GM12878 (cell line): ENCODE results near the gene CNGA1. TPM values are rescaled to one million over a fixed set of nuclear protein-coding genes. Genes with fewer than 3 reads are reported as not detected.

Source experiments
- ATAC-seq: fragments of 200-7000 bp; cut with Tn5 transposase; 3 replicates; pipeline ENCODE4 v1.9.1; 2020; ENCODE audit warnings: mild to moderate bottlenecking, moderate library complexity
- BruUV-seq: library from RNA; stranded (reverse); fragments of 400-500 nt; replicated peaks from 2 replicates; lab custom pipeline; 2021; lab: Mats Ljungman, UMichigan
- CTCF ChIA-PET: fragments of 300-600 bp; sonication (Branson Sonifier 250); formaldehyde crosslinking; extraction: SDS; loops from one replicate; lab custom pipeline; 2021; ENCODE audit warnings: inconsistent platforms; lab: Yijun Ruan, JAX
- POLR2A ChIA-PET: fragments of 350-600 bp; formaldehyde crosslinking; extraction: SDS; loops from one replicate; lab custom pipeline; 2021; ENCODE audit warnings: inconsistent platforms; lab: Charles Lee
- RAD21 ChIA-PET: fragments of 300-600 bp; sonication (Branson Sonifier 250); formaldehyde crosslinking; loops from one replicate; lab custom pipeline; 2023; ENCODE audit warnings: antibody characterized with exemption; ENCODE audit not compliant: unreplicated experiment; lab: Charles Lee
- SMC1A ChIA-PET: fragments of 300-600 bp; sonication (Branson Sonifier 250); formaldehyde crosslinking; loops from one replicate; lab custom pipeline; 2023; ENCODE audit not compliant: unreplicated experiment, uncharacterized antibody; lab: Charles Lee
- DNase-seq: peaks from one replicate; pipeline ENCODE4 v3.0.0-alpha.2; 2011; ENCODE audit warnings: low read depth, low spot score
- FAIRE-seq: peaks from 3 replicates; lab custom pipeline; 2011; peaks lifted over from hg19 to GRCh38; lab: Jason Lieb, UNC
- H2AFZ ChIP-seq: 2 replicates; pipeline ENCODE4 v1.6.0; 2011; ENCODE audit warnings: low read depth, low read length, control low read depth; ENCODE audit not compliant: control insufficient read depth
- H3K27ac ChIP-seq: 2 replicates; pipeline ENCODE4 v1.5.1; 2011; ENCODE audit warnings: control low read depth; ENCODE audit not compliant: control insufficient read depth, insufficient read depth
- H3K27me3 ChIP-seq, 2 experiments: replicated peaks in 1 of 2; 2 replicates each; pipeline versions ENCODE4 v1.6.0 to v1.6.1; 2011; ENCODE audit warnings: low read length in 1 of 2; ENCODE audit not compliant: control insufficient read depth in 2 of 2, insufficient read depth in 2 of 2
- H3K36me3 ChIP-seq, 2 experiments: 2 replicates each; pipeline ENCODE4 v1.5.1; 2011; ENCODE audit warnings: low read length in 1 of 2; ENCODE audit not compliant: control insufficient read depth in 2 of 2, insufficient read depth in 2 of 2
- H3K4me1 ChIP-seq: 2 replicates; pipeline ENCODE4 v1.6.1; 2011; ENCODE audit warnings: mild to moderate bottlenecking, low read length, moderate library complexity, mixed read lengths; ENCODE audit not compliant: control insufficient read depth, insufficient read depth
- H3K4me2 ChIP-seq: 2 replicates; pipeline ENCODE4 v1.6.0; 2011; ENCODE audit warnings: control low read depth; ENCODE audit not compliant: control insufficient read depth, insufficient read depth
- H3K4me3 ChIP-seq: fragments of 200-600 bp; sonication (generic); 2 replicates; pipeline ENCODE4 v1.5.1; 2016
- H3K79me2 ChIP-seq: 2 replicates; pipeline ENCODE4 v1.6.0; 2011; ENCODE audit warnings: low read length; ENCODE audit not compliant: control insufficient read depth, insufficient read depth
- H3K9ac ChIP-seq: 2 replicates; pipeline ENCODE4 v1.8.0; 2011; ENCODE audit warnings: low read length, control low read depth, mixed read lengths; ENCODE audit not compliant: control insufficient read depth, insufficient read depth
- H3K9me3 ChIP-seq: replicated peaks from 3 replicates; pipeline ENCODE4 v1.5.1; 2011; ENCODE audit warnings: mild to moderate bottlenecking, low read length; ENCODE audit not compliant: control insufficient read depth, insufficient read depth
- H4K20me1 ChIP-seq: 2 replicates; pipeline ENCODE4 v1.6.0; 2011; ENCODE audit not compliant: control insufficient read depth, insufficient read depth
- ASH2L ChIP-seq: fragments of 300-600, 200-600 bp; sonication (generic); IDR thresholded peaks from 2 replicates; pipeline ENCODE4 v1.6.1; 2017; ENCODE audit warnings: low read depth, mild to moderate bottlenecking, borderline replicate concordance
- CBFB ChIP-seq: IDR thresholded peaks from 2 replicates; pipeline ENCODE4 v1.6.1; 2016; ENCODE audit warnings: antibody characterized with exemption, low read depth
- CHD1 ChIP-seq: IDR thresholded peaks from 2 replicates; pipeline ENCODE4 v1.6.1; 2012; ENCODE audit warnings: low read depth, low read length, improper control_type of control experiment
- ETV6 ChIP-seq, 2 experiments: fragments of 450-650 bp in 1 of 2; IDR thresholded peaks in 1 of 2; conservative IDR thresholded peaks in 1 of 2; 2 replicates each; pipeline ENCODE4 v1.6.1; 2014; ENCODE audit warnings: antibody characterized with exemption in 1 of 2, borderline replicate concordance in 1 of 2, low read depth in 1 of 2, mild to moderate bottlenecking in 1 of 2, moderate library complexity in 1 of 2
- FOS ChIP-seq: IDR thresholded peaks from 3 replicates; pipeline ENCODE4 v1.6.1; 2011; ENCODE audit warnings: borderline replicate concordance; ENCODE audit not compliant: insufficient read length; ENCODE audit errors: extremely low read depth
- GATAD2B ChIP-seq: fragments of 450-650 bp; conservative IDR thresholded peaks from 2 replicates; pipeline ENCODE4 v1.6.1; 2017; ENCODE audit warnings: low read depth, mild to moderate bottlenecking, moderate library complexity
- MTA3 ChIP-seq: IDR thresholded peaks from 2 replicates; pipeline ENCODE4 v1.6.1; 2012; ENCODE audit warnings: low read length, inconsistent platforms, borderline replicate concordance
- NFXL1 ChIP-seq: fragments of 450-650 bp; IDR thresholded peaks from 2 replicates; pipeline ENCODE4 v1.6.1; 2017; ENCODE audit warnings: antibody characterized with exemption, mild to moderate bottlenecking, borderline replicate concordance
- PAX8 ChIP-seq: fragments of 450-650 bp; IDR thresholded peaks from 2 replicates; pipeline ENCODE4 v1.6.1; 2017; ENCODE audit warnings: mild to moderate bottlenecking, moderate library complexity
- POU2F2 ChIP-seq: IDR thresholded peaks from 3 replicates; pipeline ENCODE4 v1.6.1; 2011; ENCODE audit warnings: low read depth, mild to moderate bottlenecking, low read length, borderline replicate concordance
- RELA ChIP-seq: fragments of 450-650 bp; IDR thresholded peaks from 2 replicates; pipeline ENCODE4 v1.8.0; 2014; ENCODE audit warnings: borderline replicate concordance; ENCODE audit not compliant: partially characterized antibody
- SMAD5 ChIP-seq: IDR thresholded peaks from 2 replicates; pipeline ENCODE4 v1.6.1; 2016; ENCODE audit warnings: antibody characterized with exemption, low read depth
- SPI1 ChIP-seq: IDR thresholded peaks from 2 replicates; pipeline ENCODE4 v1.6.1; 2011; ENCODE audit warnings: low read depth, mild to moderate bottlenecking, low read length, moderate library complexity, borderline replicate concordance; ENCODE audit not compliant: insufficient read depth
- SREBF1 ChIP-seq: IDR thresholded peaks from 2 replicates; pipeline ENCODE4 v1.6.1; 2012; ENCODE audit warnings: mild to moderate bottlenecking, low read length
- STAT3 ChIP-seq: IDR thresholded peaks from 2 replicates; pipeline ENCODE4 v1.6.1; 2011; ENCODE audit warnings: low read depth, low read length, improper control_type of control experiment
- TAF1 ChIP-seq: IDR thresholded peaks from 2 replicates; pipeline ENCODE4 v1.6.1; 2011; ENCODE audit warnings: mild to moderate bottlenecking, low read depth, low read length, borderline replicate concordance
- YBX1 ChIP-seq: fragments of 450-650 bp; IDR thresholded peaks from 2 replicates; pipeline ENCODE4 v1.6.1; 2016; ENCODE audit warnings: antibody characterized with exemption
- ZBTB33 ChIP-seq: fragments of 450-650 bp; IDR thresholded peaks from 2 replicates; pipeline ENCODE4 v1.6.1; 2017; ENCODE audit warnings: mild to moderate bottlenecking
- WGBS: methylation state at CpG from one replicate; pipeline ENCODE4 v1.1.6; 2016; ENCODE audit warnings: low lambda C conversion rate; ENCODE audit not compliant: insufficient replicate concordance, insufficient coverage; ENCODE audit errors: missing lambda C conversion rate; 5-methylcytosine and 5-hydroxymethylcytosine counted together
- in situ Hi-C: fragments of 300-500 bp; cut with MboI; formaldehyde crosslinking; loops from 9 replicates; pipeline ENCODE4 v1.14.3; 2018; ENCODE audit warnings: mixed read lengths
- intact Hi-C: fragments of 100-400 bp; cut with micrococcal nuclease; formaldehyde crosslinking; loops from one replicate; pipeline ENCODE4 v1.14.2; 2022; ENCODE audit not compliant: unreplicated experiment
- polyA plus RNA-seq, 11 experiments: library from polyadenylated mRNA; depleted of rRNA in 4 of 11; unstranded in 6 of 11; stranded (reverse) in 5 of 11; fragments of >200 nt; fragmentation: Nextera tagmentation in 4 of 11; fragmentation: Illumina TruSeq in 1 of 11; extraction: Ambion mirVana in 4 of 11; extraction: Trizol in 1 of 11; gene quantifications; 1 replicate in 1 of 11; 2 replicates in 10 of 11; pipeline versions ENCODE4 v1.2.1 to v1.2.3, GENCODE V29; 2011 to 2016; ENCODE audit warnings: inconsistent platforms in 2 of 11, missing spikeins in 2 of 11, low read depth in 1 of 11
- total RNA-seq, 4 experiments: library from RNA; depleted of rRNA in 3 of 4; stranded (reverse); fragments of >200 nt in 3 of 4; fragmentation: Illumina TruSeq in 1 of 4; extraction: Trizol in 1 of 4; gene quantifications; 2 replicates each; pipeline versions ENCODE4 v1.2.1 to v1.2.3, GENCODE V29; 2013 to 2021
- TF ChIP-seq, protein P1 (sequence below): IDR thresholded peaks from 2 replicates; pipeline ENCODE4 v1.6.1; 2012; ENCODE audit warnings: low read depth, low read length, improper control_type of control experiment

CNGA1 gene
- total and polyA plus RNA-seq, 10 of the 15 experiments (the other 5 are each of a cell fraction or from before 2014, with no cell fraction given): 0.38 to 14.2 (median 5.1) TPM

GRCh38 chr4:48024522-48024921 is 8.0 kb upstream of the CNGA1 start:
- in situ Hi-C loops: no loop called here
- no TSS peak for BruUV-seq
- H3K4me3 ChIP-seq: no peak overlapping the region
- no peaks in the 10 kb centered on the region for H4K20me1 ChIP-seq
- ChIA-PET POLR2A (no interaction called here), SMC1A (interaction anchor here (1.0 to 1.4 kb wide), 5 partner anchors 10 to 84 kb away, joined by 3 to 7 read pairs (median 3); no protein-coding TSS in a partner anchor), CTCF (interaction anchor here (0.9 to 1.0 kb wide), 2 partner anchors 8 to 63 kb away, joined by 3 to 4 read pairs; no protein-coding TSS in a partner anchor), RAD21 (interaction anchor here (1.0 kb wide), 1 partner anchor 8 kb away, joined by 3 read pairs; no protein-coding TSS in a partner anchor)
- 31% methylated on average over 4 of the region's 4 CpGs for WGBS
- H3K36me3 ChIP-seq: no peaks in the 10 kb centered on the region
- peaks cover 23% of the 10 kb centered on the region for H3K4me1 ChIP-seq
- no peak overlapping the region for H3K9ac ChIP-seq
- no peaks in the 10 kb centered on the region; the same call in 2 of the 3 replicates for H3K9me3 ChIP-seq
- no peaks in the 10 kb centered on the region for H3K79me2 ChIP-seq
- H3K27me3 ChIP-seq: no peaks in the 10 kb centered on the region
- DNase-seq: no peak
- no peak for TF ChIP-seq RELA
- TF ChIP-seq SREBF1: no peak
- no peak for TF ChIP-seq STAT3
- TF ChIP-seq, protein P1, sequence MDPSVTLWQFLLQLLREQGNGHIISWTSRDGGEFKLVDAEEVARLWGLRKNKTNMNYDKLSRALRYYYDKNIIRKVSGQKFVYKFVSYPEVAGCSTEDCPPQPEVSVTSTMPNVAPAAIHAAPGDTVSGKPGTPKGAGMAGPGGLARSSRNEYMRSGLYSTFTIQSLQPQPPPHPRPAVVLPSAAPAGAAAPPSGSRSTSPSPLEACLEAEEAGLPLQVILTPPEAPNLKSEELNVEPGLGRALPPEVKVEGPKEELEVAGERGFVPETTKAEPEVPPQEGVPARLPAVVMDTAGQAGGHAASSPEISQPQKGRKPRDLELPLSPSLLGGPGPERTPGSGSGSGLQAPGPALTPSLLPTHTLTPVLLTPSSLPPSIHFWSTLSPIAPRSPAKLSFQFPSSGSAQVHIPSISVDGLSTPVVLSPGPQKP: no peak
- TF ChIP-seq YBX1: no peak
- TF ChIP-seq TAF1: no peak
- no peak for TF ChIP-seq FOS
- no peak for TF ChIP-seq MTA3
- TF ChIP-seq CBFB: no peak
- no peak for TF ChIP-seq SMAD5
- TF ChIP-seq CHD1: no peak
- TF ChIP-seq NFXL1: no peak
- no peak for TF ChIP-seq ETV6 (conservative IDR thresholded peaks at IDR 0.05 in 1 of 2, IDR thresholded peaks at IDR 0.05 in 1 of 2; ENCODE audit: borderline replicate concordance in 1 of 2, low read depth in 1 of 2)
- no peak for TF ChIP-seq ZBTB33
- no peak for TF ChIP-seq SPI1
- no peak for TF ChIP-seq GATAD2B
- TF ChIP-seq PAX8: no peak
- TF ChIP-seq ASH2L: no peak
- no peak for TF ChIP-seq POU2F2
- TF ChIP-seq, all 136 proteins: peak for 0
- Histone ChIP-seq H2AFZ (no peak overlapping the region), H3K27ac (no peak overlapping the region), H3K4me2 (no peak overlapping the region)
- FAIRE-seq (no peak), ATAC-seq (no peak)
- intact Hi-C loops: no loop called here
